HepG2 (cell line): ENCODE results near the gene TMEM59. TPM values are rescaled to one million over a fixed set of nuclear protein-coding genes. Genes with fewer than 3 reads are reported as not detected.

ENCODE experiments used
- HBP1 ChIP-seq: IDR thresholded peaks from 2 replicates; pipeline ENCODE4 v1.6.1; 2016; ENCODE audit warnings: low read depth, control low read depth
- HOMEZ ChIP-seq: IDR thresholded peaks from 2 replicates; pipeline ENCODE4 v1.6.1; 2016; ENCODE audit warnings: low read depth
- IKZF1 ChIP-seq: fragments of 450-650 bp; IDR thresholded peaks from 2 replicates; pipeline ENCODE4 v1.7.1; 2016
- MNT ChIP-seq: fragments of 450-650 bp; IDR thresholded peaks from 2 replicates; pipeline ENCODE4 v1.6.1; 2016
- ZFP90 ChIP-seq: sonication (generic); formaldehyde crosslinking; IDR thresholded peaks from 2 replicates; pipeline ENCODE4 v1.8.0; 2022; ENCODE audit warnings: missing genetic modification reagents, mild to moderate bottlenecking, inconsistent platforms, borderline replicate concordance
- microRNA-seq: library from miRNA; unstranded; fragments of <30 nt; microRNA quantifications from one replicate; pipeline ENCODE4, GENCODE V29; 2020
- polyA plus RNA-seq, 8 experiments: library from polyadenylated mRNA; depleted of rRNA in 3 of 8; stranded (reverse) in 7 of 8; unstranded in 1 of 8; fragments of >200 nt; fragmentation: Illumina TruSeq in 4 of 8; extraction: Trizol in 4 of 8; gene quantifications; 2 replicates each; pipeline versions ENCODE4 v1.2.1 to v1.2.3, GENCODE V29; 2011 to 2016; ENCODE audit warnings: low read depth in 4 of 8, missing spikeins in 1 of 8, mixed read lengths in 1 of 8; ENCODE audit not compliant: insufficient read depth in 1 of 8
- small RNA-seq, 3 experiments: library from RNA; depleted of rRNA; stranded (forward); fragments of <200 nt; gene quantifications; one replicate each; pipeline ENCODE3, GENCODE V24; 2012; ENCODE audit warnings: low read depth in 2 of 3, low replicate concordance in 1 of 3; ENCODE audit not compliant: insufficient read length in 3 of 3, insufficient read depth in 2 of 3
- total RNA-seq, 5 experiments: library from RNA; depleted of rRNA; stranded (reverse); fragments of >200 nt; fragmentation: Illumina TruSeq; extraction: Trizol; gene quantifications; 2 replicates each; pipeline ENCODE4 v1.2.3, GENCODE V29; 2016; ENCODE audit warnings: low read depth in 1 of 5

Gene TMEM59
- total and polyA plus RNA-seq, 2 of the 13 experiments (the other 11 are each of a cell fraction or from before 2014, with no cell fraction given) = 147 to 363 TPM

GRCh38 chr1:53979712-53980450, 73.1 kb downstream of the TMEM59 start (continued):
- TF ChIP-seq MNT (no peak), IKZF1 (no peak), ZFP90 (no peak), HOMEZ (CRISPR knock-in tag) (no peak), HBP1 (no peak)

Small RNA genes within 50 kb of the gene (microRNA-seq; reads per million reads assigned to microRNA genes)
- 0.51 reads per million for gene MIR4781

Small RNA genes within 50 kb of the gene (small RNA-seq; reads per million reads assigned to genes)
- gene AL353898.1 = 0 reads per million in 3 experiments
- gene AL353898.2 = 0 reads per million in 3 experiments

Other genes starting within 250 kb of the TMEM59 start
- 44.6 and 50.9 TPM in 2 replicates for gene NDC1, start 214.9 kb downstream of the TMEM59 start, total RNA-seq (2016; rRNA removed; fragmentation: Illumina TruSeq; extraction: Trizol)
- gene NDC1, start 214.9 kb downstream of the TMEM59 start, polyA plus RNA-seq (2011; rRNA removed) = 20.9 and 38.1 TPM in 2 replicates
- gene YIPF1, start 163.4 kb downstream of the TMEM59 start, total RNA-seq (2016; rRNA removed; fragmentation: Illumina TruSeq; extraction: Trizol) = 19.0 and 21.1 TPM in 2 replicates
- gene YIPF1, start 163.4 kb downstream of the TMEM59 start, polyA plus RNA-seq (2011; rRNA removed) = 30.8 and 31.9 TPM in 2 replicates
- 31.1 and 45.6 TPM in 2 replicates for gene DIO1, start 159.0 kb downstream of the TMEM59 start, total RNA-seq (2016; rRNA removed; fragmentation: Illumina TruSeq; extraction: Trizol)
- gene DIO1, start 159.0 kb downstream of the TMEM59 start, polyA plus RNA-seq (2011; rRNA removed) = 13.5 and 16.3 TPM in 2 replicates
- gene IFT25, start 107.5 kb downstream of the TMEM59 start, total RNA-seq (2016; rRNA removed; fragmentation: Illumina TruSeq; extraction: Trizol) = 48.0 and 52.8 TPM in 2 replicates
- gene IFT25, start 107.5 kb downstream of the TMEM59 start, polyA plus RNA-seq (2011; rRNA removed) = 12.7 and 19.7 TPM in 2 replicates
- 43.6 and 55.1 TPM in 2 replicates for gene LRRC42, start 106.9 kb downstream of the TMEM59 start, total RNA-seq (2016; rRNA removed; fragmentation: Illumina TruSeq; extraction: Trizol)
- 27.2 and 30.6 TPM in 2 replicates for gene LRRC42, start 106.9 kb downstream of the TMEM59 start, polyA plus RNA-seq (2011; rRNA removed)
- gene LDLRAD1, start 35.0 kb downstream of the TMEM59 start, total RNA-seq (2016; rRNA removed; fragmentation: Illumina TruSeq; extraction: Trizol) = 1.2 and 2.5 TPM in 2 replicates
- 13.5 and 14.0 TPM in 2 replicates for gene LDLRAD1, start 35.0 kb downstream of the TMEM59 start, polyA plus RNA-seq (2011; rRNA removed)
- gene TCEANC2, start 404 bp upstream of the TMEM59 start, total RNA-seq (2016; rRNA removed; fragmentation: Illumina TruSeq; extraction: Trizol) = 5.0 and 6.1 TPM in 2 replicates
- gene TCEANC2, start 404 bp upstream of the TMEM59 start, polyA plus RNA-seq (2011; rRNA removed) = 3.6 and 3.8 TPM in 2 replicates
- not detected in 2 replicates for gene CDCP2, start 99.8 kb upstream of the TMEM59 start, total RNA-seq (2016; rRNA removed; fragmentation: Illumina TruSeq; extraction: Trizol)
- gene CDCP2, start 99.8 kb upstream of the TMEM59 start, polyA plus RNA-seq (2011; rRNA removed) = 0.03 TPM in 1 of 2 replicates, not detected in the other
- gene CYB5RL, start 146.8 kb upstream of the TMEM59 start, total RNA-seq (2016; rRNA removed; fragmentation: Illumina TruSeq; extraction: Trizol) = 4.1 and 5.0 TPM in 2 replicates
- gene CYB5RL, start 146.8 kb upstream of the TMEM59 start, polyA plus RNA-seq (2011; rRNA removed) = 3.7 and 3.9 TPM in 2 replicates
- 127 and 143 TPM in 2 replicates for gene MRPL37, start 147.0 kb upstream of the TMEM59 start, total RNA-seq (2016; rRNA removed; fragmentation: Illumina TruSeq; extraction: Trizol)
- 26.5 and 31.7 TPM in 2 replicates for gene MRPL37, start 147.0 kb upstream of the TMEM59 start, polyA plus RNA-seq (2011; rRNA removed)